Testis (tissue), 2 donors: Measurements from ENCODE around the gene TYK2.

Experiments
- CTCF ChIP-seq, 3 experiments: fragments of 450-650 bp in 2 of 3; fragments of 200-600 bp in 1 of 3; sonication (generic) in 1 of 3; IDR thresholded peaks; one replicate each; pipeline ENCODE4 v1.5.1; 2016 to 2019; ENCODE audit warnings: antibody characterized with exemption in 3 of 3, mild to moderate bottlenecking in 2 of 3, moderate library complexity in 1 of 3
- POLR2A ChIP-seq: fragments of 450-650 bp; IDR thresholded peaks from one replicate; pipeline ENCODE4 v1.6.1; 2017; ENCODE audit warnings: antibody characterized with exemption, mild to moderate bottlenecking, moderate library complexity

GRCh38 chr19:10316229-10317044, 63.9 kb downstream of the TYK2 start:
- TF ChIP-seq CTCF (IDR thresholded peaks at IDR 0.05) (no peak), POLR2A (no peak)
